Stimulated activated CD4-positive, alpha-beta T cell treated with anti-CD3 and anti-CD28 coated beads, Interleukin-2, amount 100 ng/mL, for 48 hours (primary cell): ENCODE data around the gene PRR23E.

ENCODE experiments used
- DNase-seq, 2 donors: peaks; one replicate each; pipeline ENCODE4 v3.0.0-alpha.2; 2020

Gene PRR23E

DNA sequence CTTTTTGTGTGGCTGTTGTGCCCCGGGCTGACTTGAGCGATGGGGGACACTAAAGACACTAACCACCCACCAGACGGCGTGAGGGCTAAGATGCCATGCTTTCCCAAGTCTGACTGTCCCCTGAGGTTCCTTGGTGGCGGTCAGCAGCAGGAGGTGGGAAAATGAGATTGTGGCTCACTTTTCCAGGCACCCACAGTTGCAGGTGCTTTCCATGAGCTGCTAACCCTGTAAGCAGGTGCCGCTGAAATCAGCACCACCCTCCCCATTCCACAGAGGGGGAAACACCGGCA, 17.7 kb downstream of the PRR23E start:
- no peak for DNase-seq

DNA sequence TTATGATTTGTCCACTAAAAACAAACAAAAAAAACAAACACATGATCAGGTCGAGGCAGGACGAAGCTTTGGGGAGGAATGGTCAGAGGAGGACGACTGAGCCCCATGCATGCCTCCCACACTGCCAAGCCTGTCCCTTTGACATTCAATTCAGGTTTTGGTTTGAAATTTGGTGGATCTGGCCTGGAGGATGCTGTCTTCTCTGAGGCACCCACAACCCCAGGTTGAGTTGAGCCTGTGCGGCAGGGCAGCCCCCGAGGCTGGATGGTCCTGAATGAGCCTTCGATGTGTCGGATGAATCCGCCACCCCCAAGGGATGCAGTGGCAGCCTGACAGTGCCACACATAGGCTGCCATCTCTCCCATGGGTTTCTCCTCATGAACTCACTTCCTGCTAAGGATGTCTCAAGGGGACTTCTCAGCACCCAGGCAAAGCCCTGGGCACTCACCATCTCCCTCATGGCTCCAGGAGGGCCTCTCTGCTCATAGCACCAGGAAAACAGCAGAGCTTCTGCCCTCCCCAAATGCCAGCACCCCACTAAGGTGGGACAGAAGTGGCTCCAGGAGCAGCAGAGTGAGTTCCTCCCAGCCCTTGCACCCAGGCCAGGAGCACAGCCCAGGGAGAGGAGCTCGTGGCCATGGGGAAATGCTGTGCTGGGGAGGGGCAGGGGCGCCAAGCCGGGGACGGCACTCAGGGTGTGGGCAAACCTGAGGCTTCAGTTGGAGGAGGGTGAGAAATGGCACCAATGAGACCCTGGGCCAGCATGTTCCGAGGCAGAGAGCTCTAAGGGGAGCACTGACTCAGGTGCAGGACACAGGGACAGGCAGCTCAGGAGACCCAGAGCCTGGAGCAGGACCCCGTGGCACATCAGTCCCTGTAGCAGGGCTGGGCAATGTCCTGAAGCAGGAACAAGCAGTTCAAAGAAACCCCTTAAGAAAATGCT, 18.5 kb downstream of the PRR23E start:
- DNase-seq, result no peak

GRCh38 chr3:127212231-127212630, 19.3 kb downstream of the PRR23E start:
- DNase-seq, result no peak

DNA sequence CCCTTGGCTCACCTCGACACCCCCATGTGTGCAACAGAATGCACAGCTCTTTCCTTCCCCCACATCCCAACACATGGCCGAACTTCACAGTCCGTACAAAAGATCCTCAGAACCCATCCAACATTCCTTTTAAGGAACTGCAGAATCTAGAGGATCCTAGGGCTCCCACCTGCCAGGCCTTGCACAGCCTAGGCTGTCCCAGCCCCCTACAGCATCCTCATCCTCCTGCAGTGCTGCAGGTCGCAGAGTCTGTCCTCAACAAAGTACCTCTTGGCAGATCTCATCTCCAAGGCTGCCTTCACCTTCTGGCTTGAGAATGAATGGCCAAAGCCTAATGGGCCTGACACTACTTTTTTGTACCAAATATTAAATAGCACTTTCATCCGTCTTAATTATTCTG, 19.8 kb downstream of the PRR23E start:
- DNase-seq, result no peak

DNA sequence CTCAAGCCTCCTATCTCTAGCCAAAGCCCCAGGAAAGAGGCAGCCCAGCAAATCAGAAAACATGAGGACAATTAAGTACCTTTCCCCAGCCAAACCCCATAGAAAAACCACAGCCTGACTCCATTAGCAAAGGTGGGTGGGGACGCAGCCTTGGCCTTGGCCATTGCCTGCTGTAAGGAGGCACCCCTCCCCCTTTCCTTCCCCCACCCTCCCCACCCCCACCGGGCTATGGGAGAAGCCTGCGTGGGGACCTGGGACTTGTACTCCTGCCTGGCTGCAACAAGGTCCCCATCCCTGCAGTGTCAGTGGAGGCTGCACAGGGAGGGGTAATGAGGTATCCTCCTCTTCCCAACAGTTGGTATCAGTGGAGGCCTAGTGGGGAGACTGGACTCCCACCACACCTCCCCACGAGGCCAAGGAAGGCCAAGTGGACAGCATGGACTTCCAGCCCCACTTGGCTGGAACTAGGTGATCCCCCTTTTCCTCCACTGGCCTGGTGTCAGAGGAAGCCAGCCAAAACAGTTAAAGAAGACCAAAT, 20.5 kb downstream of the PRR23E start:
- DNase-seq, result no peak

DNA sequence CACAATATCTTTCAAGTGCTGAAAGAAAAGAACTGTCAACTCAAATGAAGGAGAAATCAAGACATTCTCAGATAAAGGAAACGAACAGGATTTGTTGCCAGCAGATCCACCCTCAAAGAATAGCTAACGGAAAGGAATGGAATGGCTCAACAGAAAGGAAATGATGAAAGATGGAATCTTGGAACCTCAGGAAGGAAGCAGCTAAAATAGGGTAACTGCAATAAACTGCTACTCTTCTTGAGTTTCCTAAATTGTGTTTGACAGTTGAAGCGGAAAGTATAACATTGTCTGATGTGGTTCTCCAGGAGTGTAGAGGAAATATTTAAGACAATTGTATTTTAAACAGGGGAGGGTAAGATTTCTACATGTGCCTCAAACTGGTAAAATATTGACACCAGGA, 22.0 kb downstream of the PRR23E start:
- DNase-seq, result no peak

GRCh38 chr3:127215714-127216414, 22.9 kb downstream of the PRR23E start:
- no peak for DNase-seq

- no peak for DNase-seq
Measured at GRCh38 chr3:127216415-127217261, 23.7 kb downstream of the PRR23E start.

DNA sequence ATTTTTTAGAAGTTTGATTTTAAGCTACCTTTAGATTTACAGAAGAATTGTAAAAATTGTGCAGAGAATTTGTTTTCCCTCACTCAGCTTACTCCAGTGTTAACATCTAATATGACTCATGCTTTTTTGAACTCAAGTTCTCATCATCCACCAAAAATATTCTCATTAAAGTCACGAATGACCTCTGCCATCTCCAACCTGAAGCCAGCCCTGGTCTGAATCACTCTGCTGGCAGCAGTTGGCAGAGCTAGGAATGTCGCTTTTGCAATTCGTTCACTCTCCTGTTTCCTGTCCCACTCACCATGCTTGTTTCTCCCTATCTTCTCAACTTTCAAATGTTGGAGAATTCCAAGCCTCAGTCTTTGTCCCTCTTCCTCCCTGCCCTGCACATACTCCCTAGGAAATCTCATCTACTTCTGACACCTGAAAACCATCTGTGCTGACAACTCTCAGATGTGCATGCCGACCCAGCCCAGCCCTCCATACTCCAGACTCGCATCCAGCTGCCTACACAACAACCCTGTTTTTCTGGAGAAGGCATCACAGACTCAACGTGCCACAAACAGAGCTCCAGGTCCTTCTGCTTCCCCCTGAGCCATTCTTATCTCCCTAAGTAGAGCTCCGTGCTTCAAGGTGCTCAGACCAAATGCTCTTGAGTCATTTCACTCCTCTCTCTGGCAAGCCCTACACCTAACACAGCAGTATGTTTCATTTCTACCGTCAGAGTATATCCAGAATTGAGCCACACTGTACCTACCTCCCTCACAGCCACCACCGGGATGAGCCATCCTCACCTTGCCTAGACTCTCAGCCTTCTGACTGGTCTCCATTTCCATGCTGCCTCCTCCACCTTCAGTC, 24.9 kb downstream of the PRR23E start:
- DNase-seq, result no peak

- no peak for DNase-seq
Measured at GRCh38 chr3:127218454-127218922, 25.6 kb downstream of the PRR23E start.

- no peak for DNase-seq
Measured at GRCh38 chr3:127220497-127220896, 27.6 kb downstream of the PRR23E start.

- no peak for DNase-seq
Measured at GRCh38 chr3:127221037-127221436, 28.1 kb downstream of the PRR23E start.

- no peak for DNase-seq
Measured at GRCh38 chr3:127221446-127222035, 28.6 kb downstream of the PRR23E start.

DNA sequence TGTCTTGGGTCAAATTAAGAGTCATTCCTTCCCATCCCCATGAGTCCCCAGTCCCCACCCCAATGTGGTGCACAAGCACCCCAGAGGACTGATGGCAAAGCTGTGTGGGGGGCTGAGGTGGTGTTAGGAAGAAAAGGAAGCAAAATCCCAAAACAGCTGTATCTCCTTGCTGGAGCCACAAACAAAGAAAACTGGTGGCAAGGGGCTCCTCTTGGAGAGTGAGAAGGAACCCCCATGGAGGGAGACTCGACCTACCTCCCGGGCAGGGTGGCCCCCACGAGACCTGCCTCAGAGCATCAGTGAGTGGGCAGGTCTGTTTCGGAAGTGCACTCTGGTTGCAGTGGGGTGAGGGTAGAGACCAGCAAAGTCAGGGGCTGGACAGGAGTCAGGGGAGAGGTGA, 29.2 kb downstream of the PRR23E start:
- no peak for DNase-seq

DNA sequence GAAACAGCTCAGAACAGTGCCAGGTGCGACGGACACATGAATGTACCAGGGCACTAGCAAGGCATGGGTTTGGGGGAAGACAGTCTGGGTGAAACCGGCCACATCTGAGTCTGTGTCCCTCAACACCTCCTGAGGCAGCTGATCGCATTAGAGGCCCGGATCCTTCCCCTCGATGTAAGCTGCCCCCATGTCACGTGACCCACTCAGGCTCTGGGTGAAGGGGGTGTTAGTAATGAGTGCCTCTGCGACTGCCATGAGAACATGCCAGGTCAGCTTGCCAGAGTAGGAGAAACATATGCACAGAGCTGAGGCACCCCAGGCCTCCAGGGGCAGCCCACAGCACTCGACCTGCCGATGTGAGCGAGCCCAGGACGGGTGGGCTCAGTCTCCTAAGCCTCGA, 29.7 kb downstream of the PRR23E start:
- DNase-seq, result no peak

- DNase-seq, result no peak
Measured at GRCh38 chr3:127224118-127224517, 31.2 kb downstream of the PRR23E start.

- DNase-seq, result no peak
Measured at GRCh38 chr3:127226457-127226856, 33.5 kb downstream of the PRR23E start.

GRCh38 chr3:127226946-127227842, 34.3 kb downstream of the PRR23E start:
- no peak for DNase-seq

DNA sequence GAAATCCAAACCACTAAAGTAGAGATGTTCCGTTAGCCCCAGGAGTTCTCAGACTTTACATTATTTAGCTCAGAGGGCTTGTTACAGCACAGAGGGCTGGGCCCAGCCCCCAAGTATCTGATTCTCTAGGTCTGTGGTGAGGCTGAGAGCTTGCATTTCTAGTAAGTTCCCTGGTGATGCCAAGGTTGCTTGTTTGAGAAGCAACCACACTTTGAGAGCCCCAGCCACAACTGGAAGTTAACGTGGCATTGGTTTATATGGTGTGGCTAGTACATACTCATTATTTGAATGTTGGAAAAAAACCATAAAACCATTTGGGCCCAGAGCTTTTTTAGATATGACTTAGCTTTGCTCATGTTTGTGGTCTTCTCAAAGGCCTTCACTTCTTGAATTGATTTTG, 35.9 kb downstream of the PRR23E start:
- no peak for DNase-seq

DNA sequence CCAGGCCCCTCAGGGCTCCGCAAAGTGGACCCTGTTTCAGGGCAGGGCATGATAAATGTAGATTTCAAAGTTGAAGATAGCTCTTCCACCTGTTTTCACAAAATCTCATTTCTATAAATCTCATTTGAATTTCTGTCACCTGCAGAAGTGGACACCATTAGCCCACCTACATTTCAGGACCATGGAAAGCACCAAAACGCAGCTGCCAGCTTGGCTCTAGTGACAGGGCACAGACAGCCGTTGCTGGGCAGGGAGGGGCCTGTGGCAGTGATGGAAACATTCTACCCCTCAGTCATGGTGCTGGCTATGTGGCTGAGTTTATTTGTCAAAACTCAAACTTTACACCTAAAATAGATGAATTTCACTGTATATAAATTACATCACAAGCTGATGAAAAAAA, 40.4 kb downstream of the PRR23E start:
- no peak for DNase-seq

GRCh38 chr3:127234778-127235177, 41.8 kb downstream of the PRR23E start:
- no peak for DNase-seq
